HG03175 (cell line): ENCODE results near the gene SFXN4.
"Not testable (repeated sequence)": the region's sequence is repeated elsewhere in the genome, so short reads cannot be mapped to it uniquely, and the experiment has no call there.

Source experiments
- ATAC-seq: cut with Tn5 transposase; IDR thresholded peaks from one replicate; pipeline ENCODE4 v1.9.1; 2021; ENCODE audit warnings: mild to moderate bottlenecking, moderate library complexity; ENCODE audit not compliant: unreplicated experiment

Gene SFXN4

DNA sequence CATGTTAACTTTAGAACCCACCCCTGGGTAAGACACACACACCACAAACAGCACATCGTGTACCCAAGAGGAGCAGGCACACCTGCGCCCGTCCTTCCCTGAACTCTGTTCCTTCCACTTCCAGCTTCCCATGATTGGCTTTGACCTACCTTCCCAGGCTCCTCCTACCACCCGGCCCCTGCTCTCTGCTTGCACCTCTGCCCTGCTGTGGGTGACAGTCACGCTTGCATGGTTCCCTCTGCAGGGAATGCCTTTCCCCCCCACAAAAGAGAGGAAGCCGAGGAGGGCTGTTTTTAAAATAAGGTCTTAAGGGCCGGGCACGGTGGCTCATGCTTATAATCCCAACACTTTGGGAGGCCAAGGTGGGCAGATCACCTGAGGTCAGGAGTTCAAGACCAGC, 16.4 kb downstream of the SFXN4 start:
- ATAC-seq = no peak

DNA sequence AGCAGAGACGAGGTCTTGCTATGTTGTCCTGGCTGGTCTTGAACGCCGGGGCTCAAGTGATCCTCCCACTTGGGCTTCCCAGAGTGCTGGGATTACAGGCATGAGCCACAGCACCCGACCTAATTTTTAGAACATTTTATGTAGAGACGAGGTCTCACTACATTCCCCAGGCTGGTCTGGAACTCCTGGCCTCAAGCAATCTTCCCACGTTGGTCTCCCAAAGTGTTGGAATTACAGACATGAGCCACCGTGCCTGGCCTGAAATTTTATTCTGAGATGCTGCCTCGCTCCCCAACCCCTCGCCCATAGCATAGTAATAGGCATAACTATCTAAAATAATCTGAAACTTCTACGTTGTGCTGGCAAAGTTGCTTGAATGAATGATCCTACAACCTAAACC, 21.9 kb downstream of the SFXN4 start:
- ATAC-seq = no peak

DNA sequence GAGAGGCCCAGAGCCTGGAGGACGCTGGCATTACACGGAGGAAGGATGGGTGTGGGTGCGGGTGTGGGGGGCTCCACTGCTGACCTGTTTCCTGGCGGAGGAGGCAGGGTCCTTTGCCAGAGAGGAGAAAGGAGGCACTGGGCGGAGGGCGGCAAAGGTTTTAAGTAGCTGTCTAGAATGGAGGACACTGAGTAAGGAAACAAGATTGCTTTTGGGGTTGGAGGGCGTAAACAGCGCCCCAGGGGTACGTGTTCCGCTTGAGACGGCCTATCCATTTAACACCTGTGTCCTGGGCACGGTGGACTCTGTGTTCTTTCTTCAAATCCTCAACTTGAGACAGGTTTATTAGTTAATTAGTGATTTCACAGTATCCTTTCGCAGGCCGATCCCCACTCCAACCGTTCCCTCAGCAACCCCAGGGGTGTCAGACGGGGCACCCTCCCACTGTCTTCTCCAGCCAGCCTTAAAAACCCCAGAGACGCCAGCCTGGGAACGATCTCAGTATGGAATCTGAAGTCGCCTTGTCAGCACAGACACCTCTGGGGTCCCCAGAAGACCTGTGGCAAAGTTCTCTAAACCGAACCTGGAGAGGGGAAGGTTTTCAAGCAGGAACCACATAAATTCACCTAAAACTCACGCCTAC, 24.8 kb downstream of the SFXN4 start:
- ATAC-seq = no peak

DNA sequence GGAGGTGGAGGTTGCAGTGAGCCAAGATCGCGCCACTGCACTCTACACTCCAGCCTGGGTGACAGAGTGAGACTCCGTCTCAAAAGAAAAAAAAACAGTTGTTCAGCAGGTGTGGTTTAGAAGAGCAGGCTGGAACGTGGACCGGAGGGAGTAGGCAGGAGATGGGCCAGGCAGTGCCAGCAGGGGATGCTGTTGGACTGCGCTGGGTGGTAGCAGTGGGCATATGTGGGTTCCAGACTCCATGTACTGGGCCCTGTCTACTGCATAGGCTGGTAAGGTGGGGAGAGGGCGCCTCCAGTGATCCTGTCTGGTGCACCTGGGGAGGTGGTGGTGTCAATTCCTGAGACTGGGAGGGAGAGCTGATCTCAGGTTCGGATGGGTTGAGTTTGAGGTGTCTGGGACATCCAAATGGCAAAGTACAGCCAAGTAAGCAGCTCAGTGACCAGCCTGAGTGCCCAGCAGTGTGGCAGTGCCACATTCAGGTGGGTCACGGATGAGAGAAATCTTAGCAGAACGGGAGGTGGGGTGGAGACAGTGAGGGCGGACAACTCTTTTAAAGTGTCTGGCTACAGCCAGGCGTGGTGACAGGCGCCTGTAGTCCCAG, 25.9 kb downstream of the SFXN4 start:
- ATAC-seq = no peak

DNA sequence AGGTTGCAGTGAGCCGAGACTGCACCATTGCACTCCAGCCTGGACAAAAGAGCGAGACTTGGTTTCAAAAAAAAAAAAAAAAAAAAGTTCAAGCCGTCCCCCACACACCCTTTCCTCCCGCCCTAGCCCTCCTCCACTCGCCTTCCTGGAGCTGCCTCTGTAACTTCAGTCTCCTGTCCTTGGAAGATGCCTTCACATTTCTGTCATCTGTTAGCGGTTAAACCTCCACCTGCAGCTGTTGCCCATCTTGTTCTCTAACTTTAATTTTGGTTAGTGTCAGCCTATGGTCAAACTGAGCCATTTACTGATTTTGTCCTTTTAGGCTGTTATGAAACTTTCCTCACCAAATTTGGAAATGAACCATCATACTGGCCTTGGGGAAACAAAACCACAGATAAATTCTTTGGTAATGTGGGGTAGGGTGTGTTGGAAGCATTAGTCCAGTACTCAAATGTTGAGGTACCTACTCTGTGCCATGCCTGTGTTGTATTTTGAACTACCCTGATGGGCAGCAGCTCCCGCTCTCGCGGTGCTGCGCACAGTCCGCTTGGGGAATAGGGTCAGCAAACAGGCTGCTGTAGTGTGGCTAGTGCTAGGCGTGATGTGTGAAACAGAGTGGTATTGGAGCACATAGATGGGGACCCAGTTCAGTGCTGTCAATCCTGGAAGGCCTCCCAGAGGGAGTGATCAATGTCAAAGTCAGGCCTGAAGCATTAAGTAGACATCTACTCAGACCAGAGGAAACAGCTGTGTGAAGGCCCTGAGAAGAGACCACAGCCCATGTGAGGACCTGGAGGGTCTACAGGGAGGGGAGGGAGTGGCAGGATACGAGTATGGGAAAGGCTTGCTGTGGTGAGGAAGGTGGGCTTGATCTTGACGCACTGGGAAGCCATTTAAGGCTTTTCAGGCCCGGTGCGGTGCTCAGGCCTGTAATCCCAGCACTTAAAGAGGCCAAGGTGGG, 26.9 kb downstream of the SFXN4 start:
- no peak for ATAC-seq

DNA sequence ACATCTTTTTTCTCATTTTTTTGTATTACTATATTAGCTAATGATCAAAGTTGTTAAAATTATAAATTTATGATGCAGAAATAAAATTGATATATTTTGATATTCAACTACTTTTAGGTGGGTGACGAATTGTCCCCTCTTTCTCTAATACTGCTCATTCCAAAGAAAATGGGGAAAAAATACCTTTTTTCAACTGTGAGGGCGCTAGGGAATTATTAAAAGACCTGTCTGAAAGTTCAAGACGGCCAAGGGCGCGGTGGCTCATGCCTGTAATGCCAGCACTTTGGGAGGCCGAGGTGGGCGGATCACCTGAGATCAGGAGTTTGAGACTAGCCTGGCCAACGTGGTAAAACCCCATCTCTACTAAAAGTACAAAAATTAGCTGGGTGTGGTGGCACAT, 27.6 kb downstream of the SFXN4 start:
- ATAC-seq = not testable (repeated sequence)

DNA sequence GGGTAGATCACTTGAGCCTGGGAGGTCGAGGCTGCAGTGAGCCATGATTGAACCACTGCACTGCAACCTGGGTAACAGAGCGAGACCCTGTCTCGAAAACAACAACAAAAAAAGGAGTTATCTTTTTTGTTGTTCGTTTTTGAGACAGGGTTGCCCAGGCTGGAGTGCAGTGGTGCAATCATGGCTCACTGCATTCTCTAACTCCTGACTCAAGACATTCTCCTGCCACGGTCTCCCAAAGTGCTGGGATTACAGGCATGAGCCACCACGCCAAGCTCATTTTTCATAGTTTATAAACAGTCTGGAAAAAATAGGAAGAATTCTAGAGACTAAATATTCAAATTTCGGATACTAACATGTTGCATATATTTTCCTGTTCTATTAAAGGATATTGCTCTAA, 29.4 kb downstream of the SFXN4 start:
- ATAC-seq = no peak

DNA sequence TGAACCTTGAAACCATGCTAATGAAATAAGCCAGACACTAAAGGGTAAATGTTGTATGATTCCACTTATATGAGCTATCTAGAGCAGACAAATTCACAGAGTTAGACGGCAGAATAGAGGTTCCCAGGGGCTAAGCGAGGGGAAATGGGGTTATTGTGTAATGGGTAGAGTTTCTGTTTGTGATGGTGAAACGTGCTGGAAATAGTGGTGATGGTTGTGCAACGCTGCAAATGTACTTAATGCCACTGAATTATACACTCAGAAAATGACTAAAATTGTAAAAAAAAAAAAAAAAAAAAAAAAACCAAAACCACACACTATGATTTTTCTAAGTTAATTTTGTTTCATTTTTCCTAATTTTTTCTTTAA, 30.0 kb downstream of the SFXN4 start:
- ATAC-seq = no peak

DNA sequence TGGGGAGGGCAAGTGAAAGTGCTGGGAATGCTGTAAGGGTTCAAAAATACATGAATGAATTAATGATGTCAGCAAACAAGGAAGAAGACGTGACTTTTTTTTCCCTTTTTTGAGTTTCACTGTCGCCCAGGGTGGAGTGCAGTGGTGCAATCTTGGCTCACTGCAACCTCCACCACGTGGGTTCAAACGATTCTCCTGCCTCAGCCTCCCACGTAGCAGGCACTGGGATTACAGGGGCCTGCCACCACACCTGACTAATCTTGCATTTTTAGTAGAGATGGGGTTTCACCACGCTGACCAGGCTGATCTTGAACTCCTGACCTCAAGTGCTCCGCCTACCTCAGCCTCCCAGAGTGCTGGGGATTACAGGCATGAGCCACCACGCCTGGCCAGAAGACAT, 31.6 kb downstream of the SFXN4 start:
- ATAC-seq = no peak

DNA sequence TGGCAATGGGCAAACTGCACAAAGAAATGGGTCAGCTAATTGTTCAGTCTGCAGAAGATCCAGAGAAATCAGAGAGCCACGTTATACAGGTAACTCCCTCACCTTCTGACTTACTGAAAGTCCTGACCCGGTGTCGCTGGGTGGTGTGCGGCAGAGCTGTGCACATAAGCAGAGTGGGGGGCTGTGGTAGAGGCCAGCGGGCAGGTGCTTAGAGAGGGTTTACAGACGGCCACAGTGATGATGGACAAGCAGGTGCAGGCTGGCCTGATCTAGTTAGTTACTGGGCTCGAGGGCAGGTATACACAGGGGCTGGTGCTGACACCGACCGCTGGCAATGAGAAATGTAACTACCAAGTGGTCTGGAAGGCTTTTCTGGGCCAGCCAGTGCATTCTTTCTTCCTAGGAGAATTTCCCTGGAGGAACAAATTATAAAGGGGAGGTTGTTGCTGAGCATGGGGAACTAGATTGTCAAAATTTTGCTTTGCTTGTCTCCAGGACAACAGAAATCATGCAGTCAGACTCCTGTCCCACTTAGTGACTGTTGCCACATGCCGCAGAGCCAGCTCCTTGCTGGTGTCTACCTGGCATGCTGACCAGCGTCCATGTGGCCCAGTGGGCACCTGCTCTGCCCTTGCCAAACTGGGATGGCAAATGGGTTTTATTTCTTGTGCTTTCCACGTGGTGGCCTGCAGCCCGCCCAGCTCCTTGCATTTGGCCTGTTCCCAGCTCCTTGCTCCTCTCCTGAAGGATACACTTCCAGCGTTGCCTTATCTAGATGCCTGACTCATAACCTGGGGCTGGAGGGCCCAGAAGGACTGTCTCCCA, 32.8 kb downstream of the SFXN4 start:
- no peak for ATAC-seq

DNA sequence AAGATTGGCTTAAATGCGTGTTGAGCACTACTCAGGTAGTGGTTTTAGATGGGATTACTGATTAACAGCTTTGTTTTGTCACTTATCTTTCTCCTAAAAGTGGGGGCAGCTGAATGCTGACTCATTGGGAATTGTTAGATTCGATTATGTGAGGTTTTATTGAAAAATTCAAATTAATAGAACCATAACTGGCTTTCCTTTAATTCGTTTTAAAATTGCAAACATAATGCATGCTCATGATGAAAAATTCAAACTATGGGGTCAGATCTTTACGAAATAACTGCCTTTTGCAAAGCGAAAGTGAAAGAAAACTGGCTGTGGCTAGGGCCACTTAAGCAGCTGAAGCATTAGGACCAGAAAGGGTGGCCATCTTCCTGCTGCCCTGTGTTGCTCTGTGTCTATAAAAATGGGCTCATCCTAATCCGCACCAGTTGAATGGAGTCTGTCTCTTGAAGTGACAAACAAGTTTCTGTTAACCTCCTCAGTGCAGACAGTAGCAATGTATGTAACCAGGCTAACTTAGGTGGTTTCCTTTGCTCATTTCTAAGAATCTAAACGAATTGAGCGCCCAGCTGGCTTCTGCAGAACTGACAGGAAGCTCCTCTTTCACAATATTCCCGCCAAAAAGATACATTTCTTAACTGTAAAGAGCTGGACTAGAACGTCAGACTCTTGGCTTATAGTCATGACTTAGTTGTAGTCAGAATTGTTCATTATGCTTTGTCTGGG, 33.8 kb downstream of the SFXN4 start:
- ATAC-seq = peak; percentile 63

DNA sequence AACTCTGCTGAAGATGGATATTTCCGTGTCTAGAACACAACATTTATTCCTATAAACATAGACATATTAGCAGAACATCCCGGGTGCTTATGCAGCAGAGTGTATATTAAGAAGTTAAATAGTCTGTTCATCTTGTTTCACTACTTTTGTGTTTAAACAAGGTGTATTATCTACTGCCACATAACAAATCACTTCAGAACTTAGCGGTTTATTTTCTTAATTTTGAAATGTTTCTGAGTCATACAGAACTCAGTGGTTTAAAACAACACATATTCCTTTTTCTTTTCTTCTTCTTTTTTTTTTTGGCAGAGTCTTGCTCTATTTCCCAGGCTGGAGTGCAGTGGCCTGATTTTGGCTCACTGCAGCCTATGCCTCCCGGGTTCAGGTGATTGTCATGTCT, 35.8 kb downstream of the SFXN4 start:
- ATAC-seq = no peak

DNA sequence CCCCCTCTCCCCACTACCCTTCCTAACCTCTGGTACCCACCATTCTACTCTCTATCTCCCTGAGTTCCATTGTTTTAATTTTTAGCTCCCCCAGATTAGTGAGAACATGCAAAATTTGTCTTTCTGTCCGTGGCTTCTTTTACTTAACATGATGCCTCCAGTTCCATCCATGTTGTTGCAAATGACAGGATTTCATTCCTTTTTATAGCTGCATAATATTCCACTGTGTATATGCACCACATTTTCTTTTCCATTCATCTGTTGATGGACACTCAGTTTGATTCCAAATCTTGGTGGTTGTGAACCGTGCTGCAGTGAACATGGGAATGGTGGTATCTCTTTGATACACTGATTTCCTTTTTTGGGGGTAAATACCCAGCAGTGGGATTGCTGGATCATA, 39.6 kb downstream of the SFXN4 start:
- no peak for ATAC-seq

DNA sequence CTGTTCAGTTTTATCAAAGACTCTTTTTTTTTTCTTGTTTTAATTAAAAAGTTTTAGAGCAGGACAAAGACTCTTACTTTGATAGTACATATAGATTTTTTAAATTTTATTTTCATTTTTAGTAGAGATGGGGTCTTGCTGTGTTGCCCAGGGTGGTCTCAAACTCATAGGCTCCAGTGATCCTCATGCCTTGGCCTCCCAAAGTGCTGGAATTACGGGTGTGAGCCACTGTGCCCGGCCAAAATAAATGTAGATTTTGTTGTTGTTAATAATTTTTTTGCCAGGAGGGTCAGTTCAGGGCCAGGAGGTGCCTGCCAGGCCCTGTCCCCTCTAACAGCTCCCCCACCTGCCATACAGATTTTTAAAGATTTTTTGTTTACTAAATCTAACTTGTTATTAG, 44.6 kb downstream of the SFXN4 start:
- ATAC-seq = no peak

DNA sequence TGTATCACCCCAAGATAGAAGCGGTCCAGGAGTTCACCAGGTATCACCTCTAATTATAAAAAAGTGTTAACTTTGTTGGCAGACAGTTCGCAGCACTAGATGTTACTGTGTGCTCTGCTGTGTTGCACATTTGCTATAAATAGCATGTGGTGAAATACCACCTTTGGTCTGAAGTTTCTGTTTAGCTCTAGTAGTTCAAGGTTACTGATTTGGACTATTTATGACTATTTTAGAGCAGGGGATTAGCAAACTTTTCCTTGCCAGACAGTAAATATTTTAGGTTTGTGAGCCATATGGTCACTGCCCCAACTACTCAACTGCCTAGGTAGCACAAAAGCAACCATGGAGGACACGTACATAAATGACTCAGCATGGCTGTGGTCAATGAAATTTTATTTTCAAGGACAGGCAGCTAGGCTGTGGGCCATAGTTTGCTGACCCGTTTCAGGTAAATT, 45.1 kb downstream of the SFXN4 start:
- ATAC-seq = peak; percentile 91

DNA sequence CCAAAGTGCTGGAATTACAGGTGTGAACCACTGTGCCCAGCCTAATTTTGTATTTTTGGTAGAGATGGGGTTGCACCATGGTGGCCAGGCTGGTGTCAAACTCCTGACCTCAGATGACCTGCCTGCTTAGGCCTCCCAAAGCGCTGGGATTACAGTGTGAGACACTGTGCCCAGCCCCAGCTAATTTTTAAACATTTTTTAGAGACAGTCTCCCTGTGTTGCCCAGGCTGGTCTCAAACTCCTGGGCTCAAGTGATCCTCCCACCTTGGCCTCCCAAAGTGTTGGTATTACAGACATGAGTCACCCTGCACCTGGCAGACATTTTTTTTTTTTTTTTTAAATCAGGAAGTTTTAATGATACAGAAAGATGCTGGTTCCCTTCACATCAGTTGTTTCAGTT, 46.1 kb downstream of the SFXN4 start:
- ATAC-seq = no peak

DNA sequence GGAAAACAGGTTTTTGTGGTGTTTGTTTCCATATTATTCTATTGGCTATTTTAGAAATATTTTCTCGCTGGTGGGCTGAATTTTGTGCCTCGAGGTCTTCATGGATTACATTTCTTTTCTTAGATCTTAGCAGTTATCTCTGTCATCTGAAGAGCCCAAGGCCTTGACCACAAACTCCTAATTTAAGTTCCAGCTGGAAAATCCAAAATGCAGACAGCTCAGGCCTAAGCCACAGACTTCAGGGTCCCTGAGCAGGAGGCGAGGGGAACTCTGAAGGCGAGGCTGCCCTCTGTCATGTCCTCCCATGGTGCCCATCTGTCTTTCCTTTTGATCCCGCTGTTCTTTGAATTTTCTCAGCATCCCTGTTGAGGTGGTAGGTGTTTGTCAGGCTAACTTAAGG, 47.3 kb downstream of the SFXN4 start:
- ATAC-seq = no peak

DNA sequence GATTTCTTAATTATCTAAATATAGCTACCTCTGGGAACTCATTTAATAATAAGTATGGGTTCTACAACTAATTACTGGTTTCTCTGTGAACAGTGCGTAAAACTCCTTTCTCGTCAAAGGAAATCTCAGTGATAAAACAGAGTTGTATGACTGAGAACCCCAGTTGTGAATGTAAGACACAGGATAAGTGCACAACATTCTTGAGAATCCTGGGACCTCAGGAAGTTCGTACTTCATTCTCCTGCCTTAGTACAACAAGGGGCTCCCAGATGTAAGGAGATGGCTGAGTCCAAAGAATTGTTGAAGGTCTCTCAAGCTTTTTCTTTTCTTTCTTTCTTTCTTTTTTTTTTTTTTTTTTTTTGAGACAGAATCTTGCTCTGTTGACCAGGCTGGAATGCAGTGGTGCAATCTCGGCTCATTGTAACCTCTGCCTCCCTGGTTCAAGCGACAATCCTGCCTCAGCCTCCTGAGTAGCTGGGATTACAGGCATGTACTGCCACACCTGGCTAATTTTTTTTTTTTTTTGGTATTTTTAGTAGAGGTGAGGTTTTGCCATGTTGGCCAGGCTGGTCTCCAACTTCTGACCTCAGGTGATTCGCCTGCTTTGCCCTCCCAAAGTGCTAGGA, 49.1 kb downstream of the SFXN4 start:
- no peak for ATAC-seq

DNA sequence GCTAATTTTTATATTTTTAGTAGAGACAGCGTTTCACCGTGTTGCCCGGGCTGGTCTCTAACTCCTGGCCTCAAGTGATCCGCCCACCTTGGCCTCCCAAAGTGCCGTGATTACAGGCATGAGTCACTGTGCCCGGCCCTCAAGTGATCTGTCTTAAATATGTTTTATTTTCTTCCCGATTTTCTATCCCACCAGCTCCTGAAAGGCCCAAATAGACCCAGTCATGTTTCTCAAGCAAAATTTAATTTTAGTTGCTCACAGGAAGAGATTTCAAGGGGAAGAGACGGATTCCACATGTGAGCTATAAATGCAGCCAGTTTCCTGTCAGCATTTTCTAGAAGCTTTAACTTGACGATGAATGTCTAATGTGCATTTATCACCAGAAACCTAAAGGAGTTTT, 49.6 kb downstream of the SFXN4 start:
- ATAC-seq = no peak
